AG09319 (cell line): ENCODE measurements around the gene BMP4.

Experiments
- DNase-seq: peaks from one replicate; pipeline ENCODE4 v3.0.0-alpha.2; 2010; ENCODE audit warnings: low read depth; ENCODE audit errors: extremely low read depth
- CTCF ChIP-seq: IDR thresholded peaks from 2 replicates; pipeline ENCODE4 v1.5.1; 2011; ENCODE audit warnings: low read depth, mild to moderate bottlenecking, inconsistent platforms, low read length, moderate library complexity

BMP4 gene

DNA sequence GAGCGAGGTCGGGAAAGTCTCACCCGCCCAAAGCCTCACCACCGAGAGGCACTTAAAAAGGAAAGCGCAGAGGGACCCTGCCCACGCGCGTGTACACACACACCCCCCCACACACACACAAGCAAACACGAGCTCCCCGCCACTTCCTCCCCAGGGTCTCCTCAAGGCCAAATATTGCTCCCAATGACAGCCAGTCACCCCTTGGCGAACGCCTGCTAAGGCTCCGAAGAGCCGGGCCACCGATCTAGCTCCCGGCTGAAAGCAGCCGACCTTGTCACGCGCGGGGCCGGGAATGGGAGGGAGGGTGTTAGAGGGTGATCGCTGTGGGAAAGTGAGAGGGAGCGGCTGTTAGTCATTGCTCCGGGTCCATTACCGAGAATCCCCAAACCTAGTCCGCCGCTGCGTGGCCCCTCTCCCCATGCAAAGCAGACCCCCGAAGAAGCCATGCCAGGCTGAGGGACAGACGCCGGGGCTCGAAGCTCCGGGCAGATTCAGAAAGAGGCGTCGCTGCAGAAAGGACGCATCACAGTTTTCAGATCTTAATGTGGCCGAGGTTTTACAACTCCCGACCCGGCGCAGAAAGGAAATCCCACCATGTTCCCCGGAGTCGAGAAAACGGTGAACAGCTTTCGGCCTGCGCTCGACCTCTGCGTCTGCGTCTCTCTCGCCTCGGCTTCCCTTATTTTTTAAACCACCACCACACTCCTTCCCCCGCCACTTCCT lies 2.6 kb downstream of the BMP4 start:
- no peak for DNase-seq
- TF ChIP-seq CTCF, result no peak

- peak; percentile 73 for DNase-seq
- no peak for TF ChIP-seq CTCF
Measured at GRCh38 chr14:53953002-53953827, 3.4 kb downstream of the BMP4 start.

- DNase-seq, result no peak
- TF ChIP-seq CTCF, result no peak
Measured at GRCh38 chr14:53952533-53952932, 4.1 kb downstream of the BMP4 start.

GRCh38 chr14:53951627-53952303 lies 4.9 kb downstream of the BMP4 start:
- DNase-seq, result no peak
- no peak for TF ChIP-seq CTCF

DNA sequence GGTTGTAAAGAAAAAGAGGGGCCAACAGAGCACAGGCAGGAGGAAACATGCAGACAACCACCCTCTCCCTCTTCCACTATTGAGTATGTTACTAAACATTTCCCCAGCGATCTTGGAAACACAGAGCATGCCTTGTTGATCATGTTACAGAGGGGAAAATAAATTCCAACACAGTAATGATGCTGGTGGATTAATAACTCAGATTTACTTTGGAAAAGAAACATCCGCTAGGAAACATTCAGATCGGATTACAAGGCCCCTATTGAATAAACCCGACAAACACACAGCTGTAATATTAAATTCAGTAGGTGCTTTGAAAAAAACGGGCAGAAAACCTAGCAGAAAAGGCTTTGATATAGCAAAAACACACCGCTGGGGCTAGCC lies 5.4 kb downstream of the BMP4 start:
- no peak for DNase-seq
- TF ChIP-seq CTCF, result no peak

DNA sequence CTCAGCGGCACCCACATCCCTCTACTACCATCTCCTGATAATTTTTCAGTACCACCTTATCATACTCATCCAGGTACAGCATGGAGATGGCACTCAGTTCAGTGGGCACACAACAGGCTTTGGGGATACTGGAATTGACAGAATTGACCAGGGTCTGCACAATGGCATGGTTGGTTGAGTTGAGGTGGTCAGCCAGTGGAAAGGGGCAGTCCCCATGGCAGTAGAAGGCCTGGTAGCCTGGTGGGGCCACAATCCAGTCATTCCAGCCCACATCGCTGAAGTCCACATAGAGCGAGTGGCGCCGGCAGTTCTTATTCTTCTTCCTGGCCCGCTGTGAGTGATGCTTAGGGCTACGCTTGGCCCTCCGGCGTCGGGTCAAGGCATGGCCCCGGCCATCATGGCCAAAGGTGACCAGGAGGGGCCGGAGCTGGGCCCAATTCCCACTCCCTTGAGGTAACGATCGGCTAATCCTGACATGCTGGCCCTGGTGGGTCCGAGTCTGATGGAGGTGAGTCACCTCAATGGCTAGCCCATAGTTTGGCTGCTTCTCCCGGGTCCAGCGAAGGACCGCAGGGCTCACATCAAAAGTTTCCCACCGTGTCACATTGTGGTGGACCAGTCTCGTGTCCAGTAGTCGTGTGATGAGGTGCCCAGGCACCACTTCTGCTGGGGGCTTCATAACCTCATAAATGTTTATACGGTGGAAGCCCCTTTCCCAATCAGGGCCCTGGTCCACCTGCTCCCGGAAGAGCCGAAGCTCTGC lies 6.4 kb downstream of the BMP4 start:
- DNase-seq, result no peak
- TF ChIP-seq CTCF, result no peak
